HG02571 (cell line): ENCODE measurements around the gene SEMA3B.
"Not testable (repeated sequence)": the region's sequence is repeated elsewhere in the genome, so short reads cannot be mapped to it uniquely, and the experiment has no call there.

Source experiments
- ATAC-seq: cut with Tn5 transposase; IDR thresholded peaks from one replicate; pipeline ENCODE4 v1.9.1; 2021; ENCODE audit warnings: mild to moderate bottlenecking, moderate library complexity; ENCODE audit not compliant: unreplicated experiment

Gene SEMA3B

DNA sequence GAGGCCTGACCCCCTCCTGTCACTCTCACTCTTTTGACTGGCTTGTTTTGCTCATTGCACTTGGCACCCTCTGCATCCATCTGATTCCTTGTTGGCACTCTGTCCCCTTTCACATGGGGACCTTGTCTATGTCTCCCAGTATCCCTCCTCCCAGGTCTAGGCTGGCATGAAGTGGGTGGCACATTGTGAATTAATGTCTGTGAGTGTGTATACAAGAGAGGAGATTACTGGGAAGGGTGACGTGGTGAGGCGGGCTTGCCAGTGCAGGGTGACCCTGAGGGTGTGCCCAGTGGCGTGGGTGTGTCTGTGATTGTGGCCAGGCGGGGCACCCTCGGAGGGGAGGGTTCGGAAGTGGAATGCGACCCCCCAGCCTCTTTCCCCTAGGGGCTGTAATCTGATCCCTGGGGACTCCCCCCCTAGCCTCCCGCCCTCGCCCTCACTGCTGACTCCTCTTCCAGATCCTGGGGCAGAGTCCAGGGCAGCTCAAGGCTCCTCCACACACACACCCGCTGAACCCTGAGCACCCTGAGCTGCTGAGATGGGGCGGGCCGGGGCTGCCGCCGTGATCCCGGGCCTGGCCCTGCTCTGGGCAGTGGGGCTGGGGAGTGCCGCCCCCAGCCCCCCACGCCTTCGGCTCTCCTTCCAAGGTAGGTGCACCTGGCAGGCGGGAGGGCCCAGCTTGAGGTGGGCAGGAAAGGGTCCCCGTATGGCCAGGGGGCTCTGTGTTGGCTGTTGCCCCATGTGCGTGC lies at the start of gene SEMA3B:
Gene SEMA3B (plus strand): TSS at position 445 of the 749 bp plus-strand sequence. CDS start 94 bp downstream, at position 539.
- ATAC-seq: no peak

DNA sequence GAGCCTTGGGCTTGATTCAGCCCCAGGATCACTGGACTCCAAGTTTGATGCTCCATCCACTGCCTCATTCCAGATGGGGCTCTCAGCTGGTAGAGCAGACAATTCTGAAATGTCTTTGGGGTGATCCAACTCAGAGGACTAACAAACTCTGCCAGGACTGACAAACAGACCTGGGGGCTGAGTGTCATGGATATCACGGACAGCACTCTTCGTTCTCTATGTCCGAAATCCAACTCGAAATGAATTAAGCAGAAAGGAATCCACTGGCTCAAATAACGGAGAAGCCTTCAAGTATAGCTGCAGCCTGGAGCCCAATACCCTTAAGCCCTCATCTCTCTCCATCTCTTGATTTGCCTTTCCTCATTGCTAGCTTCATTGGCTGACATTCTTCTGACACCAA lies 49.7 kb upstream of the SEMA3B start:
- ATAC-seq: no peak

DNA sequence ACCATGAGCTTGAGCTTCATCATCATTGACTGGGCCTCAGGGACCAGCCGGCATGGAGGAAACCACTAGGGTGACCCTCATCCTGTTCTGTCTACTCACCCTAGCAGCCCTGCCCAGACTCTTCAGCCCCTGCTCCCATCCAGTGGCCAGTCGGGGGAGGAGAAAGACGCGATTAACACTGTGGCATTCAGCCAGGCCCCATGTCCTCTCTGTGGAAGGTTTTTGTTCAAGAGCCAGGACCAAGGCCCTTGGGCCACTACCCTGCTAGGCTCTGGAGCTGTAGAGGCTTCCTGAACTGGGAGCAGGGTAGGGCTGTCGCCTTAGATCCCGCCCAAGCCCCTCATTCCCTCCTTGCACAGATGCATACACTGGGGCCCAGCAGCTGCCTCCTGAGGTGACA lies 48.8 kb upstream of the SEMA3B start:
- no peak for ATAC-seq

GRCh38 chr3:50221051-50221410 lies 47.9 kb upstream of the SEMA3B start:
- ATAC-seq: no peak

DNA sequence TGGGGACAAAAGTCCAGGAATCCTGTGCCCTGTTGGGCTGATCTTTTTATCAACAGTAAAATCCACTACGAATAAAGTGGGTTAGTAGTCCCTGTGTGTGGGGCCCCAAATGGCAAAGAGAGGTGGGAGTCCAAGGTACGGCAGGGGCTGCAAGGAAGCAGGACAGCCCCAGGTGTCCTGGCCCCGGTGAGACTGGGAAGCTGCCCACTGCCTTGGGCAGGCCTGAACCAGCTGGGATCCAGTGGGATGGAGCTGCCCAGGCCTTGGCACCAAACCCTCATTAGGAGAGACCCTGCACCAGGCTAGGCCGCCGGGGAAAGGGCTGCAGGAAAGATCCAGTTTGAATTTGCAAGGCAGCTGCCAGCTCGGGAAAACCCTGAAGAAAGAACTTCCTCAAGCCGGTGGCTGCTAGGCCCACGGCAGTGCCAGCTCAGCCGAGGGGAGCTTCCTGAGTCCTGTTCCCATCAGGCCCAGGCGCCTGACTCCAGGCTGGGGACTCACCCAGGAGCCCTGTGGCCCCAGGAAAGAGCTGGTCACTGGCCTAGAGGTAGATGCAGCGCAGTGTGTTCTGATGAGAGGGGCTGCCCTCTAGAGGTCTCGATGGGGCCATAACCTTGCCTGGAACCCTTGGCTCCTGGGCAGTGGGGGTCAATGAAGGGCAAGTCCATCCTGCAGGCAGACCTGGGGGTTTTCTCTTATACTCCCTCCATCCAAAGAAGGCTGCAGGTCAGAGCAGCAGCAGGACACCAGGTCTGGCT lies 47.4 kb upstream of the SEMA3B start:
- ATAC-seq: no peak

- no peak for ATAC-seq
Observed at GRCh38 chr3:50222169-50222528, 46.8 kb upstream of the SEMA3B start.

GRCh38 chr3:50224639-50225038 lies 44.3 kb upstream of the SEMA3B start:
- ATAC-seq: no peak

DNA sequence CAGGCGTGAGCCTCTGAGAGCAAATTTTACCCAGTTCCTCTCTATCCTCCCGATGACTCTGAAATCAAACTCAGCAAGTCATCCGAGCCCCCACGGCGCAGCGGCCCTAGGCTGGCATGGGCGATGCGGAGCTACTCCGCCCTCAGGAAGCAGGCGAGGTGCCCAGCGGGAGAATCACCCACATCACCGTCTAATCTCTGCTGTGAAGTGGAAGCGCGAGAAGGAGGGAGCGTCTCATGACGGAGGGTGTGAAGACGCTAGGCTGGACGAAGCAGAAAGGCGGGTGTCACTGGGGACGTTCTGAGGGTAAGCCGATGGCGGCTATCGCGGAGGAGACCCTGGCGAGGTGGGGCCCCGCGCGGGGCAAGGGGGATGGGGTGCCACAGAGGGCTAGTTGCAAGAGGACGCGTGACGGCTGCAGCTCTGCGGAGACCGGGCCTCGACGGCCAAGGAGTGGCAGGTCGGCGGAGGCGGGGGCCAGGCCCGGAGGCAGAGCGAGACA lies 42.0 kb upstream of the SEMA3B start:
- ATAC-seq: peak; percentile 1

DNA sequence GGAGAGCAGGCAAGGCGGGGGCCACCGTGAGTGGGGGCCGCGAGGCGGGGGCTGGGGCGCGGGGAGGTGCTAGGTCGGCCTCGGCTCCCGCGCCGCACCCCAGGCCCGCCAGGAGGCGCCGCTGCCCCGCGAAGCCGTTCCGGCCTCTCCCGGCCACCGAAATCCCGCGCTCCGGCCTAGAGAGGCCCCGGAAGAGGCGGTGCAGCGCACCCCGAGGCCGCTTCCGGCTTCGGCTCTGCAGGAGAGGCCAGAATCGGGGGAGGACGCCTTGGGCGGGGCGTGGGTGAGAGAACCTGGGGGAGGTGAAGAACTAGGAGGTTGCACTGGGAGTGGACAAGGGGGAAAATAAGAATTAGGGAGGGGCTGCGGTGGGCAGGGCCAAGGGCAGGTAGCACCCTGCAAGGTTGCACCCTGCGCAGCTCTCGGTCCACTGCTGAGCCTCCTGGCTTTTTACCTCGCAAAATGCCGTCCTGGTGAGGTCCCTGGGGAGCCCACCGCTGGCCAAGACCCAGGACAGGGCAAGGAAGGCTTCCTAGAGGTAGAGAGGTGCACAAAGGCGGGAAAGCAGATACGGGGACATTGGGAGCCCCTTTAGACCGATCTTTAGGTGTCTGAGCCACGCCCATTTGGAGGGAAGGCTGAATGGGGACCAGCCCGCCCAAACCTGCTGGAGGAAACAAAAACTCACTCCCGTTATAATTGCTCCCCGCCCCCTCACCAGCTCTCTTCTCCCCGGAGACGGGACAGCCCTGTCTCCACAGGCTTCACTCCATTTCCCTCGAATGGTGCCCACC lies 41.4 kb upstream of the SEMA3B start:
- peak; percentile 86 for ATAC-seq

GRCh38 chr3:50228184-50228763 lies 40.7 kb upstream of the SEMA3B start:
- not testable (repeated sequence) for ATAC-seq

DNA sequence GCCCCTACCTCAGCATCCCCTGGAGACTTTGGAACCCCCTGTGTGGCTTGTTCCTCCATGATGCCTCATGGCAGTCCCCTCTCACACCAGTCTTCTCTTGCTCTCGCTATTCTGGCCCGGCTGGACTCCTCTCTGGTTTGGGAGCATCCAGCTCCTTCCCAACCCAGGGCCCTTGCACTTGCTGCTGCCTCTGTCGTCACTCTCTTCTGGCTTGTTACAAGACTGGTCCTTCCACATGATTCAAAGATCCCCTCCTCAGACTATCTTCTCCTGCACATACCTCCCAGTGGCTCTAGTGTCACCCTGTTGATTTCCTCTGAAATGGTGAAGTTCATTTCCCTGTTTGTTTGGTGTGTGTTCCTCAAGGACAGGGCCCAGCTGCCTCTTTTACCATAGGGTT lies 39.5 kb upstream of the SEMA3B start:
- no peak for ATAC-seq

DNA sequence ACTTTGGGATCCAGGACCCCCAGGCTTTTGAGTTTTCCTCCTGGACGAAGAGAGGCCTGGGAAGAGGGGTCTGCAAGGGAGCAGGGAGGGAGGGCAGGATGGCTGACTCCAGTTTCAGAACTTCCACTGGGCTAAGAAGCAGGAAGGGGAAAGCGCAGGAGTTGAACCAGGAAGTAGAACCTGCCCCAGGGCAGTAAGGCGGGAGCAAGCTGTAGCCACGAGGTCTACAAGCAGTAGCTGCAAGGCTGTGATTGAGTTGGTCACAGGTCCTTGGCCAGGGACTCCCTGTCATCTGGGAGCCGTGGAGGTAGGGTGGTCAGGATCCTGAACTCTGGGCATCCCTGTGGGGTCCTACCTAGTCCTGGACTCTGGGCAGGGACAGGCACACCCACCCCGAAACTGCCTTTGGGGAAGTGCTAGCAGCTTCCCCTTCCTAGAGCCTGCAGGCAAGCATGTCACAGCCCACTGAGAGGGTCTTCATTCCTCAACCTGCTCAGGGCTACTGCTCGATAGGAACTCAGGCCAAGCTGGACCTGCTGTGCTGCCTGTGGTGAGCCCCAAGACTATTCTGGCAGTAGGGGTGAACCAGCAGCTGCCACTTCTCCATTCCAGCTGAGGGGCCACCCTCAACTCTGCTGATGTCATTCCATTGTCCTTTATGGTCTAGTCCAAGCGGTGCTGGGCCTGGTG lies 38.7 kb upstream of the SEMA3B start:
- no peak for ATAC-seq

- no peak for ATAC-seq
Observed at GRCh38 chr3:50230794-50231125, 38.2 kb upstream of the SEMA3B start.

- ATAC-seq: no peak
Observed at GRCh38 chr3:50231581-50231980, 37.4 kb upstream of the SEMA3B start.

GRCh38 chr3:50232303-50232702 lies 36.6 kb upstream of the SEMA3B start:
- no peak for ATAC-seq

GRCh38 chr3:50233176-50233575 lies 35.8 kb upstream of the SEMA3B start:
- no peak for ATAC-seq

GRCh38 chr3:50235716-50236483 lies 33.0 kb upstream of the SEMA3B start, which contains the start of gene GNAI2:
TSS of gene GNAI2 (plus strand) at chr3:50236204. CDS start at chr3:50236336, 132 bp downstream.
- peak; percentile 94 for ATAC-seq

GRCh38 chr3:50236484-50237132 lies 32.3 kb upstream of the SEMA3B start:
- no peak for ATAC-seq

DNA sequence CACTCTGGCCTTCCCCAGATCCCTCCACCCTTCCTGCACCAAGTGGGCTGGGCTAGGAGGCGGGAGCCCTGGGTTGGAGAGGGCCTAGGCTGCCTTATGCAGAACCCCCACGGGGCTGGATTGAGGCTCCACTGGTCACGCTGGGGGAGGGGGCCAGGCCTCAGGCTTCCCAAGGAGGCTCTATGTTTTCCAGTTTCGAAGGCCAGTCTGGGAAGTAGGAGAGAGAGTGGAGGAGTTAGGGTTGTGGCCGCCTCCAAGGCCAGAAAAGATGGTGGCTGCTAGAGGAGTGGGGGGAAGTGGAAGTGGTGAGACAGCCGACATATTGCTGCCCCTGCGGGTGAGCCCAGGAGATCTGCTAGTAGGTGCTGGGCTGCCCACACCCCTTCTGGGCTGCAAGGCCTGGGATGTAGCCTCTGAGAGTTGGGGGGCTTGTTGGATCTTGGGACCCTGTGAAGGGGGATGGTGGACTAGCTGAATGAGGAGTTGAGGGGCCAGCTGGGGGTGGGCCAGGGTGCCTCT lies 31.8 kb upstream of the SEMA3B start:
- no peak for ATAC-seq
